Neural progenitor cell (in vitro differentiated cells): ENCODE data around the gene WWOX.

ENCODE experiments used
- CTCF ChIP-seq: fragments of 200-600 bp; sonication (generic); IDR thresholded peaks from 2 replicates; pipeline ENCODE4 v1.5.1; 2017; ENCODE audit warnings: antibody characterized with exemption, mild to moderate bottlenecking
- EZH2 ChIP-seq: fragments of 200-600 bp; sonication (generic); IDR thresholded peaks from 2 replicates; pipeline ENCODE4 v1.6.1; 2017; ENCODE audit warnings: antibody characterized with exemption, mild to moderate bottlenecking, moderate library complexity
- EZH2phosphoT487 ChIP-seq: fragments of 200-600 bp; sonication (generic); IDR thresholded peaks from 2 replicates; pipeline ENCODE4 v1.6.1; 2017; ENCODE audit warnings: antibody characterized with exemption

DNA sequence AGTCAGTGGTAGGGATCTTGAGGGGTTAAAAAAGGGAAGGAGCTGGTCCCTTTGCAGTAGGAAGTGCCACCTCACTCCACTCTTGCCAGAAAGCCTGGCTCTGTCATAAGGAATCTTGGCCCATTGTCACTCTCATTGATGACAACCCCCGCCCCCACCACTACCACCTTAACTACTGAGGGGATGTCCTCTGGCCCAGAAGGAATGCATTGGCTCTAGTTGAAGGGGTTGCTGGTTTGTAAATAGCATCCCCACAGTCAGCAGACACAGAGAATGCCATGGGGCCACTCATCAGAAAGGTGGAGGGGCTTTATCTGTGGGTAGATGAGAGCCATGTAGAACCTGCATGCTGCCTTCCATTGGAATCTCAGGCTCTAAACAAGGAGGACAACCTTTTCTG is 316.2 kb downstream of the WWOX start:
- no peak for TF ChIP-seq CTCF
- TF ChIP-seq EZH2 = no peak
- no peak for TF ChIP-seq EZH2phosphoT487
